HEK293 (cell line): ENCODE results near the gene MSTO1.
"Not testable (repeated sequence)": the region's sequence is repeated elsewhere in the genome, so short reads cannot be mapped to it uniquely, and the experiment has no call there.

Experiments
- CTCF ChIA-PET: fragments of 350-600 bp; formaldehyde crosslinking; extraction: SDS; loops from one replicate; lab custom pipeline; 2021; ENCODE audit warnings: antibody characterized with exemption; lab: Yijun Ruan, JAX
- POLR2A ChIA-PET: fragments of 300-600 bp; formaldehyde crosslinking; extraction: SDS; loops from one replicate; lab custom pipeline; 2020; ENCODE audit warnings: antibody characterized with exemption, inconsistent platforms; lab: Yijun Ruan, JAX
- H3K27ac ChIP-seq: fragments of 200-500 bp; sonication (Bioruptor generic); 2 replicates; pipeline ENCODE4 v1.5.1; 2014; ENCODE audit warnings: low read depth, low read length, control low read depth, inconsistent platforms; ENCODE audit errors: extremely low read depth
- H3K36me3 ChIP-seq, 2 experiments: fragments of 200-500 bp in 1 of 2; sonication (Bioruptor generic) in 1 of 2; 1 replicate in 1 of 2; 2 replicates in 1 of 2; pipeline ENCODE4 v1.5.1; 2014 to 2017; ENCODE audit warnings: inconsistent platforms in 2 of 2, low read length in 2 of 2; ENCODE audit not compliant: control insufficient read depth in 2 of 2, insufficient read depth in 1 of 2
- H3K4me1 ChIP-seq: fragments of 200-500 bp; sonication (Bioruptor generic); 2 replicates; pipeline ENCODE4 v1.5.1; 2014; ENCODE audit warnings: mild to moderate bottlenecking, low read length, inconsistent platforms; ENCODE audit not compliant: control insufficient read depth, insufficient read depth
- H3K4me3 ChIP-seq: 2 replicates; pipeline ENCODE4 v1.5.1; 2011; ENCODE audit warnings: low read depth, mild to moderate bottlenecking, control low read depth, low read length, moderate library complexity
- H3K9me3 ChIP-seq: fragments of 200-500 bp; sonication (Bioruptor generic); 2 replicates; pipeline ENCODE4 v1.5.1; 2014; ENCODE audit warnings: low read depth, low read length, inconsistent platforms; ENCODE audit not compliant: control insufficient read depth, insufficient read depth
- HOXA7 ChIP-seq: sonication (generic); formaldehyde crosslinking; IDR thresholded peaks from 2 replicates; pipeline ENCODE4 v1.8.1; 2022; ENCODE audit warnings: missing genetic modification reagents, borderline replicate concordance
- KLF8 ChIP-seq: fragments of 450-650 bp; formaldehyde crosslinking; IDR thresholded peaks from 2 replicates; pipeline ENCODE4 v1.5.1; 2016; ENCODE audit warnings: missing biosample characterization, missing genetic modification characterization
- OVOL3 ChIP-seq: fragments of 450-650 bp; formaldehyde crosslinking; IDR thresholded peaks from 2 replicates; pipeline ENCODE4 v1.5.1; 2016; ENCODE audit warnings: missing biosample characterization, missing genetic modification characterization
- PBX3 ChIP-seq: sonication (generic); formaldehyde crosslinking; IDR thresholded peaks from 2 replicates; pipeline ENCODE4 v1.8.1; 2022; ENCODE audit warnings: mild to moderate bottlenecking, moderate library complexity, missing genetic modification reagents
- RBAK ChIP-seq: fragments of 450-650 bp; formaldehyde crosslinking; IDR thresholded peaks from 2 replicates; pipeline ENCODE4 v1.5.1; 2016; ENCODE audit warnings: missing biosample characterization, missing genetic modification characterization
- YY1 ChIP-seq: fragments of 450-650 bp; formaldehyde crosslinking; IDR thresholded peaks from 2 replicates; pipeline ENCODE4 v1.5.1; 2018; ENCODE audit warnings: missing biosample characterization, missing genetic modification characterization
- ZBTB20 ChIP-seq: fragments of 450-650 bp; formaldehyde crosslinking; IDR thresholded peaks from 2 replicates; pipeline ENCODE4 v1.5.1; 2016; ENCODE audit warnings: missing biosample characterization, missing genetic modification characterization
- ZNF114 ChIP-seq: fragments of 450-650 bp; formaldehyde crosslinking; IDR thresholded peaks from 2 replicates; pipeline ENCODE4 v1.5.0; 2017; ENCODE audit warnings: missing biosample characterization, missing genetic modification characterization
- ZNF140 ChIP-seq: fragments of 450-650 bp; formaldehyde crosslinking; IDR thresholded peaks from 2 replicates; pipeline ENCODE4 v1.5.1; 2016; ENCODE audit warnings: missing biosample characterization, missing genetic modification characterization
- ZNF341 ChIP-seq: fragments of 450-650 bp; formaldehyde crosslinking; IDR thresholded peaks from 2 replicates; pipeline ENCODE4; 2016; ENCODE audit warnings: low read depth, missing biosample characterization, missing genetic modification characterization
- ZNF354C ChIP-seq: fragments of 450-650 bp; formaldehyde crosslinking; IDR thresholded peaks from 2 replicates; pipeline ENCODE4 v1.5.1; 2016; ENCODE audit warnings: missing biosample characterization, missing genetic modification characterization, low read depth, borderline replicate concordance
- ZNF423 ChIP-seq: fragments of 450-650 bp; formaldehyde crosslinking; IDR thresholded peaks from 2 replicates; pipeline ENCODE4 v1.5.1; 2016; ENCODE audit warnings: missing biosample characterization, missing genetic modification characterization
- ZNF529 ChIP-seq: fragments of 450-650 bp; formaldehyde crosslinking; IDR thresholded peaks from 2 replicates; pipeline ENCODE4 v1.5.1; 2017; ENCODE audit warnings: missing genetic modification characterization, missing biosample characterization; ENCODE audit not compliant: insufficient replicate concordance
- ZNF560 ChIP-seq: fragments of 450-650 bp; formaldehyde crosslinking; IDR thresholded peaks from 2 replicates; pipeline ENCODE4 v1.5.1; 2017; ENCODE audit warnings: missing biosample characterization, missing genetic modification characterization, borderline replicate concordance
- ZNF561 ChIP-seq: fragments of 450-650 bp; IDR thresholded peaks from 2 replicates; pipeline ENCODE4 v1.5.1; 2018; ENCODE audit warnings: missing biosample characterization, missing genetic modification characterization, borderline replicate concordance
- ZNF621 ChIP-seq: fragments of 450-650 bp; formaldehyde crosslinking; IDR thresholded peaks from 2 replicates; pipeline ENCODE4 v1.5.1; 2017; ENCODE audit warnings: missing biosample characterization, missing genetic modification characterization
- ZNF629 ChIP-seq: fragments of 450-650 bp; formaldehyde crosslinking; IDR thresholded peaks from 2 replicates; pipeline ENCODE4 v1.5.1; 2017; ENCODE audit warnings: missing biosample characterization, missing genetic modification characterization
- ZNF660 ChIP-seq: fragments of 450-650 bp; IDR thresholded peaks from 2 replicates; pipeline ENCODE4 v1.5.1; 2018; ENCODE audit warnings: missing biosample characterization, mild to moderate bottlenecking, missing genetic modification characterization
- ZNF664 ChIP-seq: fragments of 450-650 bp; formaldehyde crosslinking; IDR thresholded peaks from 2 replicates; pipeline ENCODE4 v1.5.1; 2016; ENCODE audit warnings: missing biosample characterization, missing genetic modification characterization
- ZNF768 ChIP-seq: fragments of 450-650 bp; formaldehyde crosslinking; IDR thresholded peaks from 2 replicates; pipeline ENCODE4 v1.5.1; 2018; ENCODE audit warnings: missing biosample characterization, mild to moderate bottlenecking, missing genetic modification characterization
- ZNF791 ChIP-seq: fragments of 450-650 bp; formaldehyde crosslinking; IDR thresholded peaks from 2 replicates; pipeline ENCODE4 v1.5.1; 2016; ENCODE audit warnings: missing biosample characterization, missing genetic modification characterization
- TF ChIP-seq, protein P1 (sequence below): fragments of 450-650 bp; formaldehyde crosslinking; IDR thresholded peaks from 2 replicates; pipeline ENCODE4 v1.5.1; 2017; ENCODE audit warnings: missing biosample characterization, mild to moderate bottlenecking, missing genetic modification characterization, moderate library complexity
- TF ChIP-seq, protein P2 (sequence below): fragments of 450-650 bp; formaldehyde crosslinking; IDR thresholded peaks from 2 replicates; pipeline ENCODE4 v1.5.1; 2017; ENCODE audit warnings: missing biosample characterization, missing genetic modification characterization

Gene MSTO1

GRCh38 chr1:155562581-155563376 is 47.2 kb upstream of the MSTO1 start, which contains the start of gene ASH1L (continued):
- TF ChIP-seq ZNF354C (no peak), ZNF529 (tag by site-specific recombination) (no peak), ZNF768 (tag by site-specific recombination) (no peak), ZNF114 (tag by site-specific recombination) (no peak), ZNF341 (tag by site-specific recombination) (peak; percentile 100), OVOL3 (peak; percentile 69), KLF8 (peak; percentile 84), RBAK (tag by site-specific recombination) (no peak), ZNF791 (no peak), PBX3 (CRISPR knock-in tag) (peak; percentile 45), HOXA7 (no peak), ZNF621 (tag by site-specific recombination) (no peak), YY1 (tag by site-specific recombination) (no peak), ZNF140 (tag by site-specific recombination) (no peak), ZNF560 (tag by site-specific recombination) (0 out of 2 replicates have a peak, but pooled peaks have one; percentile 4), ZNF664 (no peak)
- TF ChIP-seq, protein P1, sequence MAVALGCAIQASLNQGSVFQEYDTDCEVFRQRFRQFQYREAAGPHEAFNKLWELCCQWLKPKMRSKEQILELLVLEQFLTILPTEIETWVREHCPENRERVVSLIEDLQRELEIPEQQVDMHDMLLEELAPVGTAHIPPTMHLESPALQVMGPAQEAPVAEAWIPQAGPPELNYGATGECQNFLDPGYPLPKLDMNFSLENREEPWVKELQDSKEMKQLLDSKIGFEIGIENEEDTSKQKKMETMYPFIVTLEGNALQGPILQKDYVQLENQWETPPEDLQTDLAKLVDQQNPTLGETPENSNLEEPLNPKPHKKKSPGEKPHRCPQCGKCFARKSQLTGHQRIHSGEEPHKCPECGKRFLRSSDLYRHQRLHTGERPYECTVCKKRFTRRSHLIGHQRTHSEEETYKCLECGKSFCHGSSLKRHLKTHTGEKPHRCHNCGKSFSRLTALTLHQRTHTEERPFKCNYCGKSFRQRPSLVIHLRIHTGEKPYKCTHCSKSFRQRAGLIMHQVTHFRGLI = peak; percentile 27; the same call in 1 of the 2 replicates
- TF ChIP-seq, protein P2, sequence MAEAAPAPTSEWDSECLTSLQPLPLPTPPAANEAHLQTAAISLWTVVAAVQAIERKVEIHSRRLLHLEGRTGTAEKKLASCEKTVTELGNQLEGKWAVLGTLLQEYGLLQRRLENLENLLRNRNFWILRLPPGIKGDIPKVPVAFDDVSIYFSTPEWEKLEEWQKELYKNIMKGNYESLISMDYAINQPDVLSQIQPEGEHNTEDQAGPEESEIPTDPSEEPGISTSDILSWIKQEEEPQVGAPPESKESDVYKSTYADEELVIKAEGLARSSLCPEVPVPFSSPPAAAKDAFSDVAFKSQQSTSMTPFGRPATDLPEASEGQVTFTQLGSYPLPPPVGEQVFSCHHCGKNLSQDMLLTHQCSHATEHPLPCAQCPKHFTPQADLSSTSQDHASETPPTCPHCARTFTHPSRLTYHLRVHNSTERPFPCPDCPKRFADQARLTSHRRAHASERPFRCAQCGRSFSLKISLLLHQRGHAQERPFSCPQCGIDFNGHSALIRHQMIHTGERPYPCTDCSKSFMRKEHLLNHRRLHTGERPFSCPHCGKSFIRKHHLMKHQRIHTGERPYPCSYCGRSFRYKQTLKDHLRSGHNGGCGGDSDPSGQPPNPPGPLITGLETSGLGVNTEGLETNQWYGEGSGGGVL (tag by site-specific recombination) = peak; percentile 99

- CTCF ChIA-PET = interaction anchor here (0.6 to 0.7 kb wide), 2 partner anchors 415 to 568 kb away, joined by 3 to 5 read pairs; no protein-coding TSS in a partner anchor
- H3K36me3 ChIP-seq, H3K4me1 ChIP-seq: not testable (repeated sequence)
- TF ChIP-seq ZNF660 (tag by site-specific recombination) (0 out of 2 replicates have a peak, but pooled peaks have one; percentile 20), ZBTB20 (tag by site-specific recombination) (peak; percentile 37; the same call in 1 of the 2 replicates), ZNF561 (tag by site-specific recombination) (0 out of 2 replicates have a peak, but pooled peaks have one; percentile 3), ZNF423 (0 out of 2 replicates have a peak, but pooled peaks have one; percentile 1), ZNF629 (tag by site-specific recombination) (peak; percentile 22; the same call in 1 of the 2 replicates)
- TF ChIP-seq, all 188 proteins: peak for 5; not testable (repeated sequence) for 183
- Histone ChIP-seq H3K4me3 (peak overlapping the region; percentile 99), H3K27ac (peak overlapping the region; percentile 100)
- not testable (repeated sequence) for H3K9me3 ChIP-seq
- POLR2A ChIA-PET = interaction anchor here (0.9 to 1.3 kb wide), 5 partner anchors 9 to 312 kb away, joined by 3 to 7 read pairs (median 4); partner anchors contain the start of genes CLK2 and RUSC1
Measured at GRCh38 chr1:155563377-155564022, 46.5 kb upstream of the MSTO1 start.
